ENCODE measurements around the gene PPP1R10. TPM values are rescaled to one million over a fixed set of nuclear protein-coding genes. Genes with fewer than 3 reads are reported as not detected.

Gene PPP1R10
- total RNA-seq, 4 donors from 2014 or later = 24.1 to 31.5 (median 27.0) TPM

DNA sequence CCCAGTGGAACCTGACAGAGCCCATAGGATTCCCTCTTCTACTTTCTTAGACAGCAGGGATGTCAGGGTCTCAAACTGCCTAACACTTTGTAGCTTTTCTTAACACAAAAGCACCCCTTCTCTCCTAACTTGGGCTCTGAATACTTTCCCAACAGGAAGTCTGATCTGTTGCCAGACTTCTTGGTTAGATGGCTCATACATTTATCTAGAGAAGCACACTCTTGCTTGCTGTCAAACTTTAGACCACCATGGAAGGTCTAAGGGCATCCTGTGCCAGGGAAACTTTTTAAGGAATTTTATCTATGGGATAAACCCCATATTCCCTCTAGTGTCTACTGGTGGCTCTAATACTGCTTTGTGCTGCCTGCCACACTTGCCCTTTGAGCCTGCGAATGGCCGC lies 26.6 kb upstream of the PPP1R10 start:
- H3K4me3 ChIP-seq = no peak overlapping the region
- TF ChIP-seq POLR2A (IDR thresholded peaks at IDR 0.05) (no peak), CTCF (IDR thresholded peaks at IDR 0.05 in 4 of 5, conservative IDR thresholded peaks at IDR 0.05 in 1 of 5) (no peak)
- H3K27ac ChIP-seq = no peak overlapping the region
- ATAC-seq (no peak), DNase-seq (no peak)
- no peaks in the 10 kb centered on the region for H3K27me3 ChIP-seq
- in situ Hi-C loops (cut with MboI; ENCODE audit: low sequenced_read_pairs in 4 of 4) (no loop called here), intact Hi-C loops (cut with DNase I; ENCODE audit: low total_unique reads) (no loop called here)
- H3K4me1 ChIP-seq = peaks cover 11% of the 10 kb centered on the region in 2 donors
- peaks cover 0 to 12% of the 10 kb centered on the region in 2 donors for H3K36me3 ChIP-seq
- H3K9me3 ChIP-seq = no peaks in the 10 kb centered on the region

DNA sequence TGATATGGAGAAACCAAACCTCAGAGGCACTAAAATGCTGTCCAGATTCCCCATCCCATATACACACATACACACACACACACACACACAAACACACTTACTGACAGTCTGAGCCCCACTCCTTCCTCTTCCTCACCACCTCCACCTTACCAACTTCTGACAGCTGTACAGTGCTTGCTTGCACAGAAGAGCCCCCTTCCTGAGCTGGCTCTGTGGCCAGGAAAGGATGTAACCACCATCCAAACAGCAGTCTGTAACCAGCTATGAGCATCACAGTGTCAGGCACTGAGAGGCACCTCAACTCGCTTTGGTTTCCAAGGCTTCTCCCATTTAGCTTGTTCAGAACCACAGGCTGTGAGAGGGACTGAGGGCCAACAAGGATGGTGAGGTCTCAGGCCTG lies 24.0 kb upstream of the PPP1R10 start:
- Histone ChIP-seq H3K36me3 (peaks cover 0 to 12% of the 10 kb centered on the region in 2 donors), H3K4me3 (no peak overlapping the region), H3K9me3 (no peaks in the 10 kb centered on the region), H3K27me3 (no peaks in the 10 kb centered on the region), H3K27ac (no peak overlapping the region), H3K4me1 (no peaks in the 10 kb centered on the region)
- DNase-seq (no peak), ATAC-seq (no peak)
- in situ Hi-C loops (cut with MboI; ENCODE audit: low sequenced_read_pairs in 4 of 4) (no loop called here), intact Hi-C loops (cut with DNase I; ENCODE audit: low total_unique reads) (no loop called here)
- TF ChIP-seq POLR2A (IDR thresholded peaks at IDR 0.05) = no peak
- no peak for TF ChIP-seq CTCF (IDR thresholded peaks at IDR 0.05 in 4 of 5, conservative IDR thresholded peaks at IDR 0.05 in 1 of 5)

GRCh38 chr6:30640481-30640880 lies 23.4 kb upstream of the PPP1R10 start:
- H3K27me3 ChIP-seq = no peaks in the 10 kb centered on the region
- no peaks in the 10 kb centered on the region for H3K9me3 ChIP-seq
- DNase-seq = no peak
- H3K4me3 ChIP-seq = no peak overlapping the region
- H3K36me3 ChIP-seq = peaks cover 0 to 12% of the 10 kb centered on the region in 2 donors
- in situ Hi-C loops (cut with MboI; ENCODE audit: low sequenced_read_pairs in 4 of 4) (no loop called here), intact Hi-C loops (cut with DNase I; ENCODE audit: low total_unique reads) (no loop called here)
- ATAC-seq = no peak
- no peak overlapping the region for H3K27ac ChIP-seq
- H3K4me1 ChIP-seq = no peaks in the 10 kb centered on the region
- no peak for TF ChIP-seq POLR2A (IDR thresholded peaks at IDR 0.05)
- TF ChIP-seq CTCF (IDR thresholded peaks at IDR 0.05 in 4 of 5, conservative IDR thresholded peaks at IDR 0.05 in 1 of 5) = no peak

GRCh38 chr6:30635834-30636233 lies 18.8 kb upstream of the PPP1R10 start:
- H3K27me3 ChIP-seq = no peaks in the 10 kb centered on the region
- no peak for TF ChIP-seq POLR2A (IDR thresholded peaks at IDR 0.05)
- no peak for TF ChIP-seq CTCF (IDR thresholded peaks at IDR 0.05 in 4 of 5, conservative IDR thresholded peaks at IDR 0.05 in 1 of 5)
- ATAC-seq = no peak

More at GRCh38 chr6:30635834-30636233, 18.8 kb upstream of the PPP1R10 start:
- H3K4me1 ChIP-seq = no peaks in the 10 kb centered on the region
- no peaks in the 10 kb centered on the region for H3K9me3 ChIP-seq
- no peak for DNase-seq
- intact Hi-C loops (cut with DNase I; ENCODE audit: low total_unique reads) = no loop called here
- in situ Hi-C loops (cut with MboI; ENCODE audit: low sequenced_read_pairs in 4 of 4) = no loop called here
- no peak overlapping the region for H3K27ac ChIP-seq
- peaks cover 0 to 6% of the 10 kb centered on the region in 2 donors for H3K36me3 ChIP-seq
- no peak overlapping the region for H3K4me3 ChIP-seq

Measured in gastrocnemius medialis (tissue), 4 donors.